HAP-1 (cell line): ENCODE measurements around the gene SGTB.
"Not testable (repeated sequence)": the region's sequence is repeated elsewhere in the genome, so short reads cannot be mapped to it uniquely, and the experiment has no call there.

Experiments used
- DNase-seq, 2 experiments: peaks; one replicate each; pipeline ENCODE4 v3.0.0-alpha.2; 2016 to 2020; ENCODE audit warnings: low spot score in 2 of 2
- H3K27me3 ChIP-seq: fragments of 250-450 bp; sonication (Bioruptor Pico); 2 replicates; pipeline ENCODE4 v1.5.1; 2020; ENCODE audit warnings: low read depth, mild to moderate bottlenecking, moderate library complexity
- H3K36me3 ChIP-seq: fragments of 250-450 bp; sonication (Bioruptor Pico); replicated peaks from 2 replicates; pipeline ENCODE4 v1.5.1; 2020; ENCODE audit warnings: mild to moderate bottlenecking
- H3K4me1 ChIP-seq: fragments of 250-450 bp; sonication (Bioruptor Pico); 2 replicates; pipeline ENCODE4 v1.5.1; 2020; ENCODE audit warnings: mild to moderate bottlenecking
- H3K4me3 ChIP-seq: fragments of 250-450 bp; sonication (Bioruptor Pico); 2 replicates; pipeline ENCODE4 v1.5.1; 2020; ENCODE audit warnings: mild to moderate bottlenecking, moderate library complexity
- H3K9me3 ChIP-seq: fragments of 250-450 bp; sonication (Bioruptor Pico); 2 replicates; pipeline ENCODE4 v1.5.1; 2020; ENCODE audit warnings: mild to moderate bottlenecking, moderate library complexity
- in situ Hi-C: fragments of 300-500 bp; cut with MboI; formaldehyde crosslinking; loops from 3 replicates; pipeline ENCODE4 v1.14.3; 2020; ENCODE audit warnings: low sequenced_read_pairs, inconsistent platforms, mixed read lengths

Gene SGTB

GRCh38 chr5:65749956-65750355, 28.0 kb upstream of the SGTB start:
- in situ Hi-C loops: loop anchor here (25.0 kb wide), 1 partner anchor 412 kb away; no protein-coding TSS in a partner anchor
- no peak overlapping the region for H3K4me3 ChIP-seq
- no peaks in the 10 kb centered on the region; the same call in 1 of the 2 replicates for H3K27me3 ChIP-seq
- H3K9me3 ChIP-seq: no peaks in the 10 kb centered on the region
- H3K36me3 ChIP-seq: no peaks in the 10 kb centered on the region
- peaks cover 9% of the 10 kb centered on the region for H3K4me1 ChIP-seq
- no peak for DNase-seq

DNA sequence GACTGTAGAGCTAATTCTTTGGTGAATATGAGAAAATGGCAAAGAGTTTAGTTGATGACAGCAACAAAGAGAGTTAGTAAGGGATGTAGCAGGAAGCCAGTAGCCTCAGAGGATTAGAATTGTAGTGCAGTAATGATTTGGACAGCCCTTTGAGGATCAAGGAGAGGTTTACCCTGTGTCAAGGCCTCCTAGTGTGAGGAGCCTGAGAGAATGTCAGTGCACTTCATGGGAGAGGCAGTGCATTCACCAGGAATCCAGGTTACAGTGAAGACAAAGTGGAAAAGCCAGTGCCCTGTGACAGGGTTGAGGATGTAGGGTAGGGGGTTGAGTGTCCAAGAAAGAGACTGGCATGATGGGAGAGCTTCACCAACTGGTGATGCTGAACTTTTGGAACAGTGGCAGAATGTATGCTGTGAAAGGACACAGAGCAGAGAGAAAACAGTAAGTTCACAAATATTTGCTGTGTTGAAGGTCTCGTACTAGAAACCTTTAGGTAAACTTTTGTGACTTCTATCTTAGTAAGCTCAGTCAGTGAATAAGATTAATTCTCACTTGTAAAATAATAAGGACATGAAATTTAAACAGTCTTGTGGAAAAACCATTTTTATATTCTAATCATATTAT, 27.4 kb upstream of the SGTB start:
- no peak for DNase-seq
- Histone ChIP-seq H3K36me3 (no peaks in the 10 kb centered on the region), H3K4me3 (no peak overlapping the region), H3K4me1 (peaks cover 9% of the 10 kb centered on the region), H3K9me3 (no peaks in the 10 kb centered on the region), H3K27me3 (no peaks in the 10 kb centered on the region; the same call in 1 of the 2 replicates)
- in situ Hi-C loops: loop anchor here (25.0 kb wide), 1 partner anchor 413 kb away; no protein-coding TSS in a partner anchor

GRCh38 chr5:65742565-65743231, 20.8 kb upstream of the SGTB start:
- no peaks in the 10 kb centered on the region for H3K4me1 ChIP-seq
- H3K9me3 ChIP-seq: no peaks in the 10 kb centered on the region
- H3K27me3 ChIP-seq: no peaks in the 10 kb centered on the region
- H3K36me3 ChIP-seq: no peaks in the 10 kb centered on the region
- in situ Hi-C loops: loop anchor here (25.0 kb wide), 1 partner anchor 420 kb away; no protein-coding TSS in a partner anchor
- DNase-seq: peak; percentile 37 to 63
- no peak overlapping the region for H3K4me3 ChIP-seq

GRCh38 chr5:65739162-65739561, 17.3 kb upstream of the SGTB start:
- no peaks in the 10 kb centered on the region for H3K27me3 ChIP-seq
- H3K4me3 ChIP-seq: no peak overlapping the region
- DNase-seq: no peak
- H3K4me1 ChIP-seq: no peaks in the 10 kb centered on the region
- in situ Hi-C loops: loop anchor here (25.0 kb wide), 1 partner anchor 423 kb away; no protein-coding TSS in a partner anchor
- no peaks in the 10 kb centered on the region for H3K36me3 ChIP-seq
- H3K9me3 ChIP-seq: no peaks in the 10 kb centered on the region

GRCh38 chr5:65738305-65738704, 16.4 kb upstream of the SGTB start:
- no peak overlapping the region for H3K4me3 ChIP-seq
- H3K9me3 ChIP-seq: no peaks in the 10 kb centered on the region
- H3K27me3 ChIP-seq: no peaks in the 10 kb centered on the region
- H3K36me3 ChIP-seq: no peaks in the 10 kb centered on the region
- no peak for DNase-seq
- H3K4me1 ChIP-seq: no peaks in the 10 kb centered on the region
- in situ Hi-C loops: loop anchor here (25.0 kb wide), 1 partner anchor 424 kb away; no protein-coding TSS in a partner anchor

- H3K9me3 ChIP-seq: no peaks in the 10 kb centered on the region
- H3K4me3 ChIP-seq: no peak overlapping the region
- H3K36me3 ChIP-seq: no peaks in the 10 kb centered on the region
- H3K4me1 ChIP-seq: no peaks in the 10 kb centered on the region
- no peak for DNase-seq
- H3K27me3 ChIP-seq: no peaks in the 10 kb centered on the region
- in situ Hi-C loops: loop anchor here (25.0 kb wide), 1 partner anchor 424 kb away; no protein-coding TSS in a partner anchor
These were observed 15.9 kb upstream of the SGTB start for GRCh38 chr5:65737842-65738241.

DNA sequence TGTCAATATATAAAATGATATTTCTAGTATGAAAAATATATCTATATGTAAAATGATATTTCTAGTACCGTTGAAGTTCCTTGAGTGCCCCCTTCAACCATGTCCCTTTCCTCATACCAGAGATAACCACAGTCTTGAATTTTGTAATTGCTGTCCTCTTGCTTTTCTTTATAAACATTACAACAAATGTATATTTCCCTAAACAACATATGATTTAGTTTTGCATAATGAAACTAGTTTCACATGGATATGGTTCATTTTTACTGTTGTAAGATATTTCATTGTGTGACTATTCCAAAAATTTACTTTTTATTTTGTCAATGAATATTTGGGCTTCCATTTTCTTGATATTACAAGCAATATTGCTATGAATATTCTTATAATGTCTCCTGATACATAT, 14.1 kb upstream of the SGTB start:
- in situ Hi-C loops: loop anchor here (25.0 kb wide), 1 partner anchor 426 kb away; no protein-coding TSS in a partner anchor
- no peaks in the 10 kb centered on the region for H3K36me3 ChIP-seq
- H3K9me3 ChIP-seq: no peaks in the 10 kb centered on the region
- no peak overlapping the region for H3K4me3 ChIP-seq
- no peak for DNase-seq
- no peaks in the 10 kb centered on the region for H3K4me1 ChIP-seq
- no peaks in the 10 kb centered on the region for H3K27me3 ChIP-seq

- in situ Hi-C loops: loop anchor here (25.0 kb wide), 1 partner anchor 427 kb away; no protein-coding TSS in a partner anchor
These were observed 13.0 kb upstream of the SGTB start for GRCh38 chr5:65734921-65735320.

DNA sequence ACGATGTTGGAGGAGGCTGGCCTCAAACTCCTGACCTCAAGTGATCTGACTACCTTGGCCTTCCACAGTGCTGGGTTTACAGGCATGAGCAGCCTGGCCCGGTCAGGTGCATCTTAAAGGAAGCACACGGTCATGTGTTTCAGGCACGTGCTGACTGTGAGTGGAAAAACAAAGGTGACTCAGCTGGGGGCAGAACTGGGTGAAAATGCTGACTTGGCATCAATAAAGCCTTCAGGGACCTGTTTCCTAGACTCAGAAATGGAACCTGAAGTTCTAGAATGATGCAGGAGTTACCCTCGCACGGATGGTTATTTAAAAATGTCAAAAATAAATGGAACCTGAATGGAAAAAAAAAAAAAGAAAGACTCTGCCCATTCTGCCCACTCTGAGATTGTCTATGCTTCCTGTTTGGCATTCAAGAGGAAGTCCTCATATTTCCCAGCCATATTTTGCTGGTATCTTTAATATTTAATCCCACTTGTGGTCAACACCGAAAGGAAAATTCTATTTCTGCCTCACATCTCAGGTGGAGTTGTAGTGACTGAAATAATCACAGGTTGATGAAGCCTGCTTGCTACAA, 12.4 kb upstream of the SGTB start:
- H3K27me3 ChIP-seq, H3K9me3 ChIP-seq, H3K36me3 ChIP-seq, H3K4me3 ChIP-seq, H3K4me1 ChIP-seq, DNase-seq: not testable (repeated sequence)
- in situ Hi-C loops: loop anchor here (25.0 kb wide), 1 partner anchor 428 kb away; no protein-coding TSS in a partner anchor

More at GRCh38 chr5:65734921-65735320, 13.0 kb upstream of the SGTB start:
- DNase-seq: no peak
- Histone ChIP-seq H3K4me3 (no peak overlapping the region), H3K9me3 (no peaks in the 10 kb centered on the region), H3K36me3 (no peaks in the 10 kb centered on the region), H3K4me1 (no peaks in the 10 kb centered on the region), H3K27me3 (no peaks in the 10 kb centered on the region)

DNA sequence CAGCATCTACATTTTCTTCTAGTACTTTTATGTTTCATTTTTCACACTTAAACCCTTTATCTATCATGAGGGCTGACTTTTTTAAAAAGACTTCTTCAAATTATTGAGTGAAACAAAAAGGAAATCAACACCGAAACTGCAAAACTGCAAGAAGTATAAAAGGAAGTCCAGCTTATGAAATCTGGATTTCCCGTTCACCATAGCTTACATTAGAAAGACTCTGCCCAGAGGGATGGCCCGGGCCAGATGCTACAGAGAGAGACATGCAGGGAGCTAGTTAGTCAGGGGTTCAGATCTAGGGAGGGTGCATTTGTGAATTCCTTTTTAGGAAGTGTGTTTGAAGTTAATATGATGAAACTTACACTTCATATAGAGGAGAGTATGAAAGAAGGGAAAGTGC, 10.1 kb upstream of the SGTB start:
- H3K9me3 ChIP-seq, H3K36me3 ChIP-seq, H3K4me1 ChIP-seq, H3K27me3 ChIP-seq, DNase-seq, H3K4me3 ChIP-seq: not testable (repeated sequence)
- in situ Hi-C loops: loop anchor here (25.0 kb wide), 1 partner anchor 430 kb away; no protein-coding TSS in a partner anchor

GRCh38 chr5:65730910-65731309, 9.0 kb upstream of the SGTB start:
- H3K4me1 ChIP-seq: no peaks in the 10 kb centered on the region
- H3K36me3 ChIP-seq: no peaks in the 10 kb centered on the region
- in situ Hi-C loops: loop anchor here (25.0 kb wide), 1 partner anchor 431 kb away; no protein-coding TSS in a partner anchor
- H3K4me3 ChIP-seq: no peak overlapping the region
- no peak for DNase-seq
- no peaks in the 10 kb centered on the region for H3K27me3 ChIP-seq
- H3K9me3 ChIP-seq: no peaks in the 10 kb centered on the region

DNA sequence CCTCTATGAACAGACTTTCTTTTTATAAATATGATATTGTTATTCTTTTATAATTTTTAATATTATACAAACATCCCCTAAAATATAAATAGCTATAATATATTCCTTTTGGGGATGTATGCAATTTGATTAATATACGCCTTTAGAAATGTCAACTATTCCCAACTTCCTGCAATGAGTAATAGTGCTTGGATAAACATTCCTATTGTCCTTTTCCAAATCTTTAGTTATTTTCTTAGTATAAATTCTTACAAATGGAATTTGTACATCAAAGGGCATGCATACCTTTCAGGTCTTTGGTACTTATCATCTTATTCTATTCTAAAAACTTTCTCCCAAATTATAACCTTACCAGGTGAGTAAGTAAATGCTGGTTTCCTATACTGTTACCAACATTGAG, 6.3 kb upstream of the SGTB start:
- no peak for DNase-seq
- Histone ChIP-seq H3K9me3 (no peaks in the 10 kb centered on the region), H3K36me3 (no peaks in the 10 kb centered on the region), H3K27me3 (no peaks in the 10 kb centered on the region), H3K4me1 (peaks cover 9% of the 10 kb centered on the region), H3K4me3 (no peak overlapping the region)
- in situ Hi-C loops: loop anchor here (25.0 kb wide), 1 partner anchor 434 kb away; no protein-coding TSS in a partner anchor

DNA sequence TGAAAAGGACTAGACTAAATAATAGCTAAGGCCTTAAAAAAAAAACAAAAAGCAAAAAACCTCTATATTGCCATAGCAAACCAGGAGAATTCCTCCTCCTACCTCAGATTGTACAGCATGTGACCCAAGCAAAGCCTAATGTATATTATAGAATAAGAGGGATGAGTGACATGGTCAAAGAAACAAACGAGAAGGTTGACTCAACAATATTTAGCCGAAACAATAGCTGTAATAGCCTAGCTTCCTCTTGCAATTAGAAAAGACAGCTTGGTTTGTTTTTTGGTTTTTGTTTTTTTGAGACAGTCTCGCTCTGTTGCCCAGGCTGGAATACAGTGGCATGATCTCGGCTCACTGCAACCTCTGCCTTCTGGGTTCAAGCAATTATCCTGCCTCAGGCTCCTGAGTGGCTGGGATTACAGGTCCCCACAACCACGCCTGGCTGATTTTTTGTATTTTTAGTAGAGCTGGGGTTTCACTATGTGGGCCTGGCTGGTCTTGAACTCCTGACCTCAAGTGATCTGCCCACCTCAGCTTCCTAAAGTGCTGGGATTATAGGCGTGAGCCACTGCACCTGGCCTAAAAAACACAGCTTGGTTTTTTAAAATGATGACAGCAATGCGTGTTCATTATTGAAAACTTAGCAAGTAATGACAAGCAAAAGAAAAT, 5.7 kb upstream of the SGTB start:
- no peaks in the 10 kb centered on the region for H3K27me3 ChIP-seq
- DNase-seq: no peak
- no peaks in the 10 kb centered on the region for H3K9me3 ChIP-seq
- in situ Hi-C loops: loop anchor here (25.0 kb wide), 1 partner anchor 435 kb away; no protein-coding TSS in a partner anchor
- no peak overlapping the region for H3K4me3 ChIP-seq
- peaks cover 9% of the 10 kb centered on the region for H3K4me1 ChIP-seq
- no peaks in the 10 kb centered on the region for H3K36me3 ChIP-seq
